ENCODE data around the gene NLE1. TPM values are rescaled to one million over a fixed set of nuclear protein-coding genes. Genes with fewer than 3 reads are reported as not detected.
"Not testable (repeated sequence)": the region's sequence is repeated elsewhere in the genome, so short reads cannot be mapped to it uniquely, and the experiment has no call there.

Gene NLE1
- polyA plus RNA-seq, 2 of the 4 experiments (the other 2 are of a cell fraction), result 19.3 to 29.7 TPM

GRCh38 chr17:35152421-35153140 is 10.5 kb upstream of the NLE1 start:
- FAIRE-seq, result peak; percentile 39
- DNase-seq (ENCODE audit: low read depth in 1 of 2, low spot score in 1 of 2), result no peak
- ChIA-PET POLR2A (interaction anchor here (0.7 kb wide), 1 partner anchor 11 kb away, joined by 3 read pairs; the partner anchor contains the start of gene NLE1), CTCF (interaction anchor here (0.9 kb wide), 1 partner anchor 381 kb away, joined by 3 read pairs; no protein-coding TSS in a partner anchor)
- no peak for TF ChIP-seq SMC3 (IDR thresholded peaks at IDR 0.05)
- no peak for TF ChIP-seq HES2 (IDR thresholded peaks at IDR 0.05)
- no peak for TF ChIP-seq SREBF2 (IDR thresholded peaks at IDR 0.05)
- TF ChIP-seq PHF8 (IDR thresholded peaks at IDR 0.05; ENCODE audit: borderline replicate concordance, low read depth), result no peak
- no peak for TF ChIP-seq ATOH8 (CRISPR knock-in tag; IDR thresholded peaks at IDR 0.05; ENCODE audit: low read depth)
- no peak for TF ChIP-seq NFE2L2 (conservative IDR thresholded peaks at IDR 0.05; ENCODE audit: low read length)
- no peak for TF ChIP-seq ZFP36 (IDR thresholded peaks at IDR 0.05; ENCODE audit: borderline replicate concordance, partially characterized antibody)
- TF ChIP-seq NR3C1 (IDR thresholded peaks at IDR 0.05), result no peak
- TF ChIP-seq TP53 (CRISPR knock-in tag; IDR thresholded peaks at IDR 0.05), result no peak
- TF ChIP-seq ZC3H11A (IDR thresholded peaks at IDR 0.05), result no peak
- no peak for TF ChIP-seq POLR2A (IDR thresholded peaks at IDR 0.05; ENCODE audit: low read length)
- TF ChIP-seq ZNF302 (CRISPR knock-in tag; IDR thresholded peaks at IDR 0.05), result no peak
- no peak for TF ChIP-seq HOXB5 (CRISPR knock-in tag; IDR thresholded peaks at IDR 0.05)
- no peak for TF ChIP-seq CBX2 (IDR thresholded peaks at IDR 0.05; ENCODE audit: borderline replicate concordance, low read depth)
- TF ChIP-seq CEBPB (IDR thresholded peaks at IDR 0.05), result no peak
- TF ChIP-seq ESRRA (IDR thresholded peaks at IDR 0.05; ENCODE audit: borderline replicate concordance, low read length), result no peak
- no peak for TF ChIP-seq RNF2 (IDR thresholded peaks at IDR 0.05; ENCODE audit: borderline replicate concordance, low read depth)
- no peak for TF ChIP-seq HOXA7 (CRISPR knock-in tag; IDR thresholded peaks at IDR 0.05)
- TF ChIP-seq RCOR1 (IDR thresholded peaks at IDR 0.05; ENCODE audit: low read depth, low read length), result no peak
- TF ChIP-seq NPAS2 (CRISPR knock-in tag; IDR thresholded peaks at IDR 0.05; ENCODE audit: borderline replicate concordance), result no peak
- H3K9me3 ChIP-seq, result no peaks in the 10 kb centered on the region
- H3K4me2 ChIP-seq, result no peak overlapping the region
- no peaks in the 10 kb centered on the region for H3K4me1 ChIP-seq
- no peak overlapping the region for H3K27ac ChIP-seq
- WGBS (ENCODE audit: missing lambda C conversion rate), result 44% methylated on average over 13 of the region's 13 CpGs
- H3K4me3 ChIP-seq, result no peak overlapping the region
- no peak for ATAC-seq

- CTCF ChIA-PET; H3K9me3 ChIP-seq; DNase-seq (ENCODE audit: low read depth in 1 of 2, low spot score in 1 of 2); H3K27ac ChIP-seq; H3K4me1 ChIP-seq; POLR2A ChIA-PET; H3K4me2 ChIP-seq; FAIRE-seq; H3K4me3 ChIP-seq; ATAC-seq: not testable (repeated sequence)
- WGBS (ENCODE audit: missing lambda C conversion rate), result 90% methylated on average over 29 of the region's 29 CpGs
These were observed 9.0 kb upstream of the NLE1 start for GRCh38 chr17:35151080-35151479.

- 55% methylated on average over 5 of the region's 11 CpGs for WGBS (ENCODE audit: missing lambda C conversion rate)
- Histone ChIP-seq H3K27ac (no peak overlapping the region), H3K4me2 (no peak overlapping the region), H3K4me3 (no peak overlapping the region), H3K4me1 (no peaks in the 10 kb centered on the region), H3K9me3 (no peaks in the 10 kb centered on the region)
- TF ChIP-seq EP300 (IDR thresholded peaks at IDR 0.05) (no peak), TP53 (CRISPR knock-in tag; IDR thresholded peaks at IDR 0.05) (no peak), SMC3 (IDR thresholded peaks at IDR 0.05) (no peak)
- POLR2A ChIA-PET, result no interaction called here
- ATAC-seq (no peak), DNase-seq (ENCODE audit: low read depth in 1 of 2, low spot score in 1 of 2) (no peak), FAIRE-seq (no peak)
- CTCF ChIA-PET, result interaction anchor here (0.9 to 2.7 kb wide), 5 partner anchors 13 to 390 kb away, joined by 3 to 13 read pairs (median 5); no protein-coding TSS in a partner anchor
These were observed 7.8 kb upstream of the NLE1 start for GRCh38 chr17:35149941-35150340.
